GM12872 (cell line): Measurements from ENCODE around the gene DLG3.

Experiments
- CTCF ChIP-seq: IDR thresholded peaks from 3 replicates; pipeline ENCODE4 v1.5.1; 2011; ENCODE audit warnings: low read depth, mild to moderate bottlenecking, low read length, moderate library complexity; ENCODE audit not compliant: insufficient read depth

DLG3 gene

GRCh38 chrX:70496491-70496890 lies 51.9 kb downstream of the DLG3 start:
- no peak for TF ChIP-seq CTCF

- TF ChIP-seq CTCF: no peak
Measured at GRCh38 chrX:70497026-70497425, 52.4 kb downstream of the DLG3 start.

GRCh38 chrX:70498129-70498528 lies 53.5 kb downstream of the DLG3 start:
- TF ChIP-seq CTCF: no peak

- no peak for TF ChIP-seq CTCF
Measured at GRCh38 chrX:70500826-70501225, 56.2 kb downstream of the DLG3 start.

GRCh38 chrX:70504772-70505450 lies 60.3 kb downstream of the DLG3 start:
- no peak for TF ChIP-seq CTCF

GRCh38 chrX:70505451-70505841 lies 60.8 kb downstream of the DLG3 start:
- TF ChIP-seq CTCF: no peak

GRCh38 chrX:70508296-70508911 lies 63.8 kb downstream of the DLG3 start:
- TF ChIP-seq CTCF: no peak
